GM12878 (cell line): Measurements from ENCODE around the gene ADGRL3. TPM values are rescaled to one million over a fixed set of nuclear protein-coding genes. Genes with fewer than 3 reads are reported as not detected.

Experiments
- ATAC-seq: fragments of 200-7000 bp; cut with Tn5 transposase; 3 replicates; pipeline ENCODE4 v1.9.1; 2020; ENCODE audit warnings: mild to moderate bottlenecking, moderate library complexity
- BruUV-seq: library from RNA; stranded (reverse); fragments of 400-500 nt; replicated peaks from 2 replicates; lab custom pipeline; 2021; lab: Mats Ljungman, UMichigan
- CTCF ChIA-PET: fragments of 300-600 bp; sonication (Branson Sonifier 250); formaldehyde crosslinking; extraction: SDS; loops from one replicate; lab custom pipeline; 2021; ENCODE audit warnings: inconsistent platforms; lab: Yijun Ruan, JAX
- POLR2A ChIA-PET: fragments of 350-600 bp; formaldehyde crosslinking; extraction: SDS; loops from one replicate; lab custom pipeline; 2021; ENCODE audit warnings: inconsistent platforms; lab: Charles Lee
- RAD21 ChIA-PET: fragments of 300-600 bp; sonication (Branson Sonifier 250); formaldehyde crosslinking; loops from one replicate; lab custom pipeline; 2023; ENCODE audit warnings: antibody characterized with exemption; ENCODE audit not compliant: unreplicated experiment; lab: Charles Lee
- SMC1A ChIA-PET: fragments of 300-600 bp; sonication (Branson Sonifier 250); formaldehyde crosslinking; loops from one replicate; lab custom pipeline; 2023; ENCODE audit not compliant: unreplicated experiment, uncharacterized antibody; lab: Charles Lee
- DNase-seq: peaks from one replicate; pipeline ENCODE4 v3.0.0-alpha.2; 2011; ENCODE audit warnings: low read depth, low spot score
- FAIRE-seq: peaks from 3 replicates; lab custom pipeline; 2011; peaks lifted over from hg19 to GRCh38; lab: Jason Lieb, UNC
- H2AFZ ChIP-seq: 2 replicates; pipeline ENCODE4 v1.6.0; 2011; ENCODE audit warnings: low read depth, low read length, control low read depth; ENCODE audit not compliant: control insufficient read depth
- H3K27ac ChIP-seq: 2 replicates; pipeline ENCODE4 v1.5.1; 2011; ENCODE audit warnings: control low read depth; ENCODE audit not compliant: control insufficient read depth, insufficient read depth
- H3K27me3 ChIP-seq, 2 experiments: replicated peaks in 1 of 2; 2 replicates each; pipeline versions ENCODE4 v1.6.0 to v1.6.1; 2011; ENCODE audit warnings: low read length in 1 of 2; ENCODE audit not compliant: control insufficient read depth in 2 of 2, insufficient read depth in 2 of 2
- H3K36me3 ChIP-seq, 2 experiments: 2 replicates each; pipeline ENCODE4 v1.5.1; 2011; ENCODE audit warnings: low read length in 1 of 2; ENCODE audit not compliant: control insufficient read depth in 2 of 2, insufficient read depth in 2 of 2
- H3K4me1 ChIP-seq: 2 replicates; pipeline ENCODE4 v1.6.1; 2011; ENCODE audit warnings: mild to moderate bottlenecking, low read length, moderate library complexity, mixed read lengths; ENCODE audit not compliant: control insufficient read depth, insufficient read depth
- H3K4me2 ChIP-seq: 2 replicates; pipeline ENCODE4 v1.6.0; 2011; ENCODE audit warnings: control low read depth; ENCODE audit not compliant: control insufficient read depth, insufficient read depth
- H3K4me3 ChIP-seq: fragments of 200-600 bp; sonication (generic); 2 replicates; pipeline ENCODE4 v1.5.1; 2016
- H3K79me2 ChIP-seq: 2 replicates; pipeline ENCODE4 v1.6.0; 2011; ENCODE audit warnings: low read length; ENCODE audit not compliant: control insufficient read depth, insufficient read depth
- H3K9ac ChIP-seq: 2 replicates; pipeline ENCODE4 v1.8.0; 2011; ENCODE audit warnings: low read length, control low read depth, mixed read lengths; ENCODE audit not compliant: control insufficient read depth, insufficient read depth
- H3K9me3 ChIP-seq: replicated peaks from 3 replicates; pipeline ENCODE4 v1.5.1; 2011; ENCODE audit warnings: mild to moderate bottlenecking, low read length; ENCODE audit not compliant: control insufficient read depth, insufficient read depth
- H4K20me1 ChIP-seq: 2 replicates; pipeline ENCODE4 v1.6.0; 2011; ENCODE audit not compliant: control insufficient read depth, insufficient read depth
- ATF2 ChIP-seq: IDR thresholded peaks from 2 replicates; pipeline ENCODE4 v1.6.1; 2012; ENCODE audit warnings: low read length, inconsistent platforms
- CEBPZ ChIP-seq: fragments of 150-350 bp; IDR thresholded peaks from 2 replicates; pipeline ENCODE4 v1.6.1; 2016; ENCODE audit warnings: low read depth, low read length
- IRF4 ChIP-seq: IDR thresholded peaks from 2 replicates; pipeline ENCODE4 v1.6.1; 2011; ENCODE audit warnings: low read depth, low read length
- POLR2AphosphoS5 ChIP-seq: IDR thresholded peaks from 2 replicates; pipeline ENCODE4 v1.6.1; 2011; ENCODE audit warnings: mild to moderate bottlenecking, low read length, inconsistent platforms
- WGBS: methylation state at CpG from one replicate; pipeline ENCODE4 v1.1.6; 2016; ENCODE audit warnings: low lambda C conversion rate; ENCODE audit not compliant: insufficient replicate concordance, insufficient coverage; ENCODE audit errors: missing lambda C conversion rate; 5-methylcytosine and 5-hydroxymethylcytosine counted together
- in situ Hi-C: fragments of 300-500 bp; cut with MboI; formaldehyde crosslinking; loops from 9 replicates; pipeline ENCODE4 v1.14.3; 2018; ENCODE audit warnings: mixed read lengths
- intact Hi-C: fragments of 100-400 bp; cut with micrococcal nuclease; formaldehyde crosslinking; loops from one replicate; pipeline ENCODE4 v1.14.2; 2022; ENCODE audit not compliant: unreplicated experiment
- polyA plus RNA-seq, 11 experiments: library from polyadenylated mRNA; depleted of rRNA in 4 of 11; unstranded in 6 of 11; stranded (reverse) in 5 of 11; fragments of >200 nt; fragmentation: Nextera tagmentation in 4 of 11; fragmentation: Illumina TruSeq in 1 of 11; extraction: Ambion mirVana in 4 of 11; extraction: Trizol in 1 of 11; gene quantifications; 1 replicate in 1 of 11; 2 replicates in 10 of 11; pipeline versions ENCODE4 v1.2.1 to v1.2.3, GENCODE V29; 2011 to 2016; ENCODE audit warnings: inconsistent platforms in 2 of 11, missing spikeins in 2 of 11, low read depth in 1 of 11
- total RNA-seq, 4 experiments: library from RNA; depleted of rRNA in 3 of 4; stranded (reverse); fragments of >200 nt in 3 of 4; fragmentation: Illumina TruSeq in 1 of 4; extraction: Trizol in 1 of 4; gene quantifications; 2 replicates each; pipeline versions ENCODE4 v1.2.1 to v1.2.3, GENCODE V29; 2013 to 2021

Gene ADGRL3
- total and polyA plus RNA-seq, 10 of the 15 experiments (the other 5 are each of a cell fraction or from before 2014, with no cell fraction given), result 1.1 TPM; not detected in 9

- WGBS, result 52% methylated on average over 7 of the region's 7 CpGs
- CTCF ChIA-PET, result no interaction called here
- FAIRE-seq (no peak), DNase-seq (no peak), ATAC-seq (no peak)
- in situ Hi-C loops, result no loop called here
- no TSS peak for BruUV-seq
- no peak for TF ChIP-seq IRF4
- no peak for TF ChIP-seq POLR2AphosphoS5
- no peak for TF ChIP-seq ATF2
- TF ChIP-seq CEBPZ, result no peak
- H4K20me1 ChIP-seq, result no peaks in the 10 kb centered on the region
- RAD21 ChIA-PET, result no interaction called here
- H3K4me3 ChIP-seq, result no peak overlapping the region
- no peaks in the 10 kb centered on the region for H3K36me3 ChIP-seq
- H3K27ac ChIP-seq, result no peak overlapping the region
- POLR2A ChIA-PET, result no interaction called here
- H3K9ac ChIP-seq, result no peak overlapping the region
- no peaks in the 10 kb centered on the region for H3K27me3 ChIP-seq
- SMC1A ChIA-PET, result no interaction called here
- no peaks in the 10 kb centered on the region for H3K4me1 ChIP-seq
- H3K4me2 ChIP-seq, result no peak overlapping the region
- H3K79me2 ChIP-seq, result no peaks in the 10 kb centered on the region
- H2AFZ ChIP-seq, result no peak overlapping the region
- intact Hi-C loops, result no loop called here
- no peaks in the 10 kb centered on the region for H3K9me3 ChIP-seq
Measured at GRCh38 chr4:61773655-61774245, 573.6 kb downstream of the ADGRL3 start.
